SK-N-SH (cell line): ENCODE results near the gene MLXIP. TPM values are rescaled to one million over a fixed set of nuclear protein-coding genes. Genes with fewer than 3 reads are reported as not detected.
"Not testable (repeated sequence)": the region's sequence is repeated elsewhere in the genome, so short reads cannot be mapped to it uniquely, and the experiment has no call there.

Experiments
- CTCF ChIA-PET: fragments of 300-600, 350-600 bp; formaldehyde crosslinking; extraction: SDS; loops from one replicate; lab custom pipeline; 2021; lab: Yijun Ruan, JAX
- POLR2A ChIA-PET: fragments of 350-600 bp; sonication (Branson Sonifier 250); formaldehyde crosslinking; extraction: SDS; loops from one replicate; lab custom pipeline; 2020; ENCODE audit warnings: antibody characterized with exemption, inconsistent platforms; lab: Yijun Ruan, JAX
- DNase-seq: peaks from one replicate; pipeline ENCODE4 v3.0.0; 2012
- H2AFZ ChIP-seq: fragments of 200-600 bp; sonication (generic); 2 replicates; pipeline ENCODE4 v1.8.1; 2016; ENCODE audit warnings: antibody characterized with exemption, mild to moderate bottlenecking, low read depth
- H3F3A ChIP-seq: fragments of 200-600 bp; sonication (generic); replicated peaks from 2 replicates; pipeline ENCODE3; 2016; ENCODE audit warnings: antibody characterized with exemption, mild to moderate bottlenecking; ENCODE audit not compliant: insufficient read depth
- H3K27ac ChIP-seq, 2 experiments: fragments of 200-500 bp in 1 of 2; fragments of 200-600 bp in 1 of 2; sonication (Bioruptor generic) in 1 of 2; sonication (generic), shearing (Covaris generic) in 1 of 2; 2 replicates each; pipeline versions ENCODE4 v1.5.1 to v1.6.1; 2014 to 2016; ENCODE audit warnings: low read depth in 2 of 2, inconsistent platforms in 1 of 2, low read length in 1 of 2, mild to moderate bottlenecking in 1 of 2, mixed read lengths in 1 of 2
- H3K27me3 ChIP-seq: fragments of 200-600 bp; sonication (generic), shearing (Covaris generic); 2 replicates; pipeline ENCODE4 v1.6.1; 2016; ENCODE audit warnings: mixed run types; ENCODE audit not compliant: insufficient read depth
- H3K36me3 ChIP-seq, 2 experiments: fragments of 200-500 bp in 1 of 2; fragments of 200-600 bp in 1 of 2; sonication (Bioruptor generic) in 1 of 2; sonication (generic) in 1 of 2; replicated peaks in 1 of 2; 2 replicates each; pipeline versions ENCODE3 to v1.5.1; 2014 to 2016; ENCODE audit warnings: low read length in 1 of 2, mild to moderate bottlenecking in 1 of 2; ENCODE audit not compliant: insufficient read depth in 2 of 2, control insufficient read depth in 1 of 2
- H3K4me1 ChIP-seq, 2 experiments: fragments of 200-500 bp in 1 of 2; fragments of 200-600 bp in 1 of 2; sonication (Bioruptor generic) in 1 of 2; sonication (generic), shearing (Covaris generic) in 1 of 2; 2 replicates each; pipeline versions ENCODE4 v1.5.1 to v1.6.1; 2014 to 2016; ENCODE audit warnings: low read depth in 1 of 2, low read length in 1 of 2, mixed run types in 1 of 2; ENCODE audit not compliant: insufficient read depth in 2 of 2, control insufficient read depth in 1 of 2
- H3K4me2 ChIP-seq: fragments of 200-600 bp; sonication (generic), shearing (Covaris generic); 2 replicates; pipeline ENCODE4 v1.6.1; 2017; ENCODE audit warnings: mixed run types
- H3K4me3 ChIP-seq, 2 experiments: fragments of 200-500 bp in 1 of 2; fragments of 200-600 bp in 1 of 2; sonication (Bioruptor generic) in 1 of 2; sonication (generic), shearing (Covaris generic) in 1 of 2; 2 replicates each; pipeline versions ENCODE4 v1.5.1 to v1.8.1; 2014 to 2016; ENCODE audit warnings: low read depth in 2 of 2, inconsistent platforms in 1 of 2, low read length in 1 of 2, mild to moderate bottlenecking in 1 of 2, mixed read lengths in 1 of 2, moderate library complexity in 1 of 2
- H3K79me2 ChIP-seq: fragments of 200-600 bp; sonication (generic); 2 replicates; pipeline ENCODE4 v1.8.1; 2017; ENCODE audit warnings: mild to moderate bottlenecking; ENCODE audit not compliant: insufficient read depth
- H3K9ac ChIP-seq: fragments of 200-600 bp; sonication (generic); 2 replicates; pipeline ENCODE4 v1.6.1; 2017; ENCODE audit warnings: mixed run types
- H3K9me2 ChIP-seq: fragments of 200-600 bp; sonication (generic); 2 replicates; pipeline ENCODE4 v1.6.1; 2017; ENCODE audit warnings: mixed run types
- H3K9me3 ChIP-seq: fragments of 200-600 bp; sonication (generic); 2 replicates; pipeline ENCODE4 v1.6.1; 2017; ENCODE audit warnings: mixed run types, mild to moderate bottlenecking, moderate library complexity
- H4K20me1 ChIP-seq: fragments of 200-600 bp; sonication (generic); 2 replicates; pipeline ENCODE4 v1.6.1; 2017; ENCODE audit warnings: mild to moderate bottlenecking, mixed run types; ENCODE audit not compliant: insufficient read depth
- EP300 ChIP-seq, 2 experiments: IDR thresholded peaks; 2 replicates each; pipeline versions ENCODE4 v1.4.0 to v1.6.1; 2012; ENCODE audit warnings: borderline replicate concordance in 1 of 2, low read depth in 1 of 2, low read length in 1 of 2
- EZH2phosphoT487 ChIP-seq: fragments of 200-600 bp; sonication (generic); IDR thresholded peaks from 2 replicates; pipeline ENCODE4 v1.6.1; 2017; ENCODE audit warnings: low read depth, mixed run types, mild to moderate bottlenecking, antibody characterized with exemption, moderate library complexity, borderline replicate concordance
- FOXM1 ChIP-seq: IDR thresholded peaks from 2 replicates; pipeline ENCODE4 v1.4.0; 2012; ENCODE audit warnings: low read depth, mild to moderate bottlenecking
- GABPA ChIP-seq: IDR thresholded peaks from 2 replicates; pipeline ENCODE4 v1.4.0; 2012; ENCODE audit warnings: low read depth, mild to moderate bottlenecking
- JUND ChIP-seq: IDR thresholded peaks from 2 replicates; pipeline ENCODE4 v1.4.0; 2012
- MEF2A ChIP-seq: IDR thresholded peaks from 2 replicates; pipeline ENCODE4 v1.4.0; 2012; ENCODE audit warnings: low read depth, borderline replicate concordance
- POLR2AphosphoS5 ChIP-seq: IDR thresholded peaks from 2 replicates; pipeline ENCODE4 v1.6.1; 2012; ENCODE audit warnings: low read depth, low read length
- RAD21 ChIP-seq: IDR thresholded peaks from 2 replicates; pipeline ENCODE4 v1.6.1; 2012; ENCODE audit warnings: mild to moderate bottlenecking, low read length
- RFX5 ChIP-seq: IDR thresholded peaks from 2 replicates; pipeline ENCODE4 v1.6.1; 2012; ENCODE audit warnings: mild to moderate bottlenecking, improper control_type of control experiment, low read length
- RXRA ChIP-seq: IDR thresholded peaks from 2 replicates; pipeline ENCODE4 v1.4.0; 2012; ENCODE audit warnings: low read depth, mild to moderate bottlenecking, borderline replicate concordance
- SMC3 ChIP-seq: IDR thresholded peaks from 2 replicates; pipeline ENCODE4 v1.6.1; 2012; ENCODE audit warnings: low read depth, low read length, improper control_type of control experiment
- TCF12 ChIP-seq: IDR thresholded peaks from 2 replicates; pipeline ENCODE4 v1.4.0; 2012
- WGBS: methylation state at CpG from one replicate; pipeline ENCODE4 v1.1.6; 2017; ENCODE audit warnings: low lambda C conversion rate; 5-methylcytosine and 5-hydroxymethylcytosine counted together
- polyA plus RNA-seq, 3 experiments: library from polyadenylated mRNA; depleted of rRNA; stranded (reverse); fragments of >200 nt; gene quantifications; 2 replicates each; pipeline ENCODE4 v1.2.3, GENCODE V29; 2012
- TF ChIP-seq, protein P1 (sequence below): IDR thresholded peaks from 2 replicates; pipeline ENCODE4 v1.4.0; 2012; ENCODE audit warnings: low read depth, borderline replicate concordance
- TF ChIP-seq, protein P2 (sequence below): IDR thresholded peaks from 2 replicates; pipeline ENCODE4 v1.4.0; 2012; ENCODE audit warnings: low read depth

Gene MLXIP
- polyA plus RNA-seq, 1 of the 3 experiments (the other 2 are of a cell fraction): 11.0 TPM

DNA sequence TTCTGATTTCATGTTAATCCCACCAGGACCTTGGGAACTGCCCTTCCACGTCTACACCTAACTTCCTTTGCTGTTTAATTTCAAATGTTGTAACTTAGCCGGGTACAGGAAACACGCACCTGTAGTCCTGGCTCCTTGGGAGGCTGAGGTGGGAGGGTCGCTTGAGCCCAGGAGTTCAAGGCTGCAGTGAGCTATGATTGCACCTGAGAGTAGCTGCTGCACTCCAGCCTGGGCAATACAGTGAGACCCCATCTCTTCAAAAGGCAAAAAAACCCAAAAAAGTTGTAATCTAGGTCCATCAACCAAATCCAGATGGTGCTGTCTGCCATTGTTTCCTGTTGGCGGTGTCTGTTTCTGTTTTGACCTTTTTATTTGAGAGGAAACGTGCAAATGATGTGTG, 42.4 kb upstream of the MLXIP start (continued):
- no peak for TF ChIP-seq FOXM1
- TF ChIP-seq GABPA: no peak
- no peak for TF ChIP-seq TCF12
- TF ChIP-seq RFX5: no peak
- TF ChIP-seq JUND: no peak
- no peak for TF ChIP-seq POLR2AphosphoS5
- no peak for TF ChIP-seq EZH2phosphoT487
- TF ChIP-seq, protein P1, sequence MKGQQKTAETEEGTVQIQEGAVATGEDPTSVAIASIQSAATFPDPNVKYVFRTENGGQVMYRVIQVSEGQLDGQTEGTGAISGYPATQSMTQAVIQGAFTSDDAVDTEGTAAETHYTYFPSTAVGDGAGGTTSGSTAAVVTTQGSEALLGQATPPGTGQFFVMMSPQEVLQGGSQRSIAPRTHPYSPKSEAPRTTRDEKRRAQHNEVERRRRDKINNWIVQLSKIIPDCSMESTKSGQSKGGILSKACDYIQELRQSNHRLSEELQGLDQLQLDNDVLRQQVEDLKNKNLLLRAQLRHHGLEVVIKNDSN: no peak
- no peak for TF ChIP-seq RXRA
- TF ChIP-seq, protein P2, sequence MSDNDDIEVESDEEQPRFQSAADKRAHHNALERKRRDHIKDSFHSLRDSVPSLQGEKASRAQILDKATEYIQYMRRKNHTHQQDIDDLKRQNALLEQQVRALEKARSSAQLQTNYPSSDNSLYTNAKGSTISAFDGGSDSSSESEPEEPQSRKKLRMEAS: no peak
- TF ChIP-seq, all 33 proteins: peak for 0

DNA sequence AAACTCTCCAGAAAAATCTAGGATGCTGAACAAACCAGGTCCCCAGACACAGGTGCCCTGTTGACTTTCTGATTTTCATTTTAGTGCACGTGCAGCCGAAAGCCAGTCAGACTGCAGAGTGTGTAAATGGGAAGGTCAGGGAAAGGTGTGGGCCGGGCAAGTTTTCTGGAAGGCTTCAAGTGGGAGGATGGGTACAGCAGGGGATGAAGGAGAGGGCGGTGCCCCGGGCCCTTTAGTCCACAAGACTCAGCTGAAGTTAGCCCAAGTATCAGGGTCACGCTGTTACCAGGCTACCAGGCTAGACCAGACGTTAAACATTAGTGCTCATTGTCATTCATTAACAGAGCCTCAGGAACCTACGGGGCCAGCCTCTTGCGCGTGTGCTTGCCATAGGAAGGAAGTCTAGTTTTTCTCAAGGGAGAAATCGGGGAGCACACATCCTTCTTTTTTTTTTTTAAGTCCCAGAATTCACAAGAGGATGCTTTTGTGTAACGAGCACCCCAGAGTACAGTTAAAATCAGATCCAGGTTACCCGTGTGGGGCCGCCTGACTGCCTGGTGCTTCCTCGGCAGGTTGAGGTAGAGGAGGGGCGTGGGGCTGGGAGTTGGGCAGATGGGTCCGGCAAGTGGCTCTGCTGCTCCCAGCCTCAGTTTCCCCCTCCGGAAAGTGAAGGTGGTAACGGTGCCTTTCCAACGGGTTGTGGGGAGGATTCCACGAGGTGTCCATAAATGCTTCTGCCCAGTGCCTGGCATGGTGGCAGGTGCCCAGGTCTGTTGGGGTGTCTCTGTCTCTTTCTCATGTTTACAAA, 37.8 kb upstream of the MLXIP start:
- Histone ChIP-seq H3K4me2 (no peak overlapping the region), H3F3A (peaks cover 9% of the 10 kb centered on the region), H4K20me1 (no peaks in the 10 kb centered on the region), H2AFZ (no peak overlapping the region), H3K4me3 (no peak overlapping the region), H3K9me3 (no peaks in the 10 kb centered on the region), H3K79me2 (peaks cover 40% of the 10 kb centered on the region), H3K9ac (no peak overlapping the region), H3K36me3 (peaks cover 4 to 66% of the 10 kb centered on the region in 2 experiments), H3K27me3 (no peaks in the 10 kb centered on the region), H3K9me2 (no peaks in the 10 kb centered on the region), H3K4me1 (no peaks in the 10 kb centered on the region), H3K27ac (no peak overlapping the region)
- POLR2A ChIA-PET: no interaction called here
- no peak for DNase-seq
- 76% methylated on average over 15 of the region's 21 CpGs for WGBS
- CTCF ChIA-PET: no interaction called here
- TF ChIP-seq RAD21 (no peak), MEF2A (no peak), SMC3 (no peak), POLR2AphosphoS5 (no peak), RXRA (no peak), EP300 (IDR thresholded peaks at IDR 0.05; ENCODE audit: borderline replicate concordance in 1 of 2, low read depth in 1 of 2, low read length in 1 of 2) (no peak)

DNA sequence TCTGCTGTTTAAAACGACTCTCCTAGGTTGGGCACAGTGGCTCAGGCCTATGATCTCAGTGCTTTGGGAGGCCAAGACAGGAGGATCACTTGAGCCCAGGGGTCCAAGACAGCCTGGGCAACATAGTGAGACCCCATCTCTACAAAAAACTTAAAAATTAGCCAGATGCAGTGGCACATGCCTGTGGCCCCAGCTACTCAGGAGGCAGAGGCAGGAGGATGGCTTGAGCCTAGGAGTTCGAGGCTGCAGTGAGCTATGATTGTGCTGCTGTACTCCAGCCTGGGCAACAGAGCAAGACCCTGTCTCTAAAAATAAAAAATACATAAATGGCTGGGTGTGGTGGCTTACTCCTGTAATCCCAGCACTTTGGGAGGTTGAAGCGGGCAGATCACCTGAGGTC, 37.1 kb upstream of the MLXIP start:
- H3K4me2 ChIP-seq, H3K9ac ChIP-seq, H3K27me3 ChIP-seq, POLR2A ChIA-PET, H3K9me2 ChIP-seq, CTCF ChIA-PET, H4K20me1 ChIP-seq, DNase-seq, H3K4me3 ChIP-seq, H3K4me1 ChIP-seq, H3K9me3 ChIP-seq, H3F3A ChIP-seq, H2AFZ ChIP-seq, H3K27ac ChIP-seq: not testable (repeated sequence)
- 98% methylated on average over 3 of the region's 3 CpGs for WGBS
- Histone ChIP-seq H3K79me2 (peaks cover 33% of the 10 kb centered on the region), H3K36me3 (peaks cover 9 to 63% of the 10 kb centered on the region in 2 experiments)
